NCI-H2081 (cell line): ENCODE data around the gene AKAP6.

Experiments
- DNase-seq, 2 experiments: peaks; one replicate each; lab custom pipeline; 2025; lab: John Stamatoyannopoulos, UW

AKAP6 gene

GRCh38 chr14:32710231-32710671, 381.2 kb downstream of the AKAP6 start:
- DNase-seq = no peak

DNA sequence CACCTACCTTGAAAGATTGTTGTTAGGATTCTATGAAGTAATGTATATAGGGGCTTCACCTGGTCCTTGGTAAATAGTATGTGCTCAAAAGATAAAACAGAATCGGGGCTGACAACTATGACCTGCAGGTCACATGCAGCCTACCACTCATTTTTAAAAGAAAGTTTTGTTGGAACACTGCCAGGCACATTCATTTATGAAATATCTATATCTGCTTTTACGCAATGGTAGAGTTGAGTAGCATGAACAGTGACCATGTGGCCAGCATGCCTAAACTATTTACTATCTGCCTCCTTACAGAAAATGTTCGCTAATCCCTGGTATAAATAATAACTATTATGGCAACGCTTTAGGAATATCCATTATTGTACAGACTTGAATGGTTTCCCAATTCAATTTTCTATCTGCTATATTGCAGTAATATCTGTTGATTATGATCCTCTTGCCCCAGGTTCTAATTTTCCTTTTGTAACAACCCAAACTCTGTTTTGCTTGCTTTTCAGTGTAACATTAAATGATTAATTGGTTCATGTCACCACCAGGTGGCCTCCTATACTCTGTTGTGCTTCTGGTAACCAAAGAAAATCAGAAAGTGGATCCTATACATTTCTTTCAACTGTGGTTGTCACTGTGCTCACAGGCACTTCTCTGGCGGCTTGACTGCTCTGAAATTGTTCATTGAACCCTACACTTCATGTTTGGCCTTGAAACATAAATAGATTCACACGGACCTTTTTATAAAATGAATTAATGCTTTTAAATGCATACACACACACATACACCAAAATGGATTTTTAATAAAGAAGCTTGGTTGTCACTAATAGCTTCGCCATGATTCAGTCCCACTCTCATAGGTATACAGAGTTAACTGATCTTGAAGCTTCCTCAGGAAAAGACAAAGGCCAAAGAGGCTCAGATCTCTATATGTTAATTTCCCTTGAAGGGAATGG, 381.9 kb downstream of the AKAP6 start:
- DNase-seq = peak; percentile 55 to 70

DNA sequence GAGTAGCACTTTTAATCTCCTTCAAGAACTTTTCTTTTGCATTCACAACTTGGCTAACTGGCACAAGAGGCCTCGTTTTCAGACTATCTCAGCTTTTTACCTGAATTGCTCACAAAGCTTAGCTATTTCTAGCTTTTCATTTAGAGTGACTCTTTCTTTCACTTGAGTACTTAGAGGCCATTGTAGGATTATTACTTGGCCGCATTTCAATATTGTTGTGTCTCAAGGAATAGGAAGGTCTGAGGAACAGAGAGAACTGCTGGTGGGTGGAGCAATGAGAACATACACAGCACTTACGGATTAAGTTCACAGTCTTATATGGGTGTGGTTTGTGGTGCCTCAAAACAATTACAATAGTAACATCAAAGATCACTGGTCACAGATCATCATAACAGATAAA, 384.8 kb downstream of the AKAP6 start:
- DNase-seq = no peak

DNA sequence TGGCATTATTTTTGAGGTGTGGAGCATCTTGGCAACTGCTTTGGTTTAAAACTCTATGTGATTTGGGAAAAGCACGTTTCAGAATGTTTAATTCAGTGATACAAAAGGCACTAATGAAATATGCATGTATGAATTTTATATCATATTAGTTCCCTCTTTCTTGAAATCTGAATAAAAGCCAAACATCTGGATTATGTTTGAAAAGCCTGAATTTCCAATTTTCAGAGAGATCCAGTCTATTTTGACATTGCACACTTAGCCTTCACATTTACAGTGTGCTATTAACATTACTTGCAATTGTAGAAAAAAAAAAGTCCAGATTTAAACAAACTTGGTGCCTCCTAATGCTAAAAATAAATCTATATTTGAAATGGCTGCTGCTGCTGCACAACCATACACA, 390.5 kb downstream of the AKAP6 start:
- DNase-seq = no peak

GRCh38 chr14:32720927-32721326, 391.8 kb downstream of the AKAP6 start:
- no peak for DNase-seq

- no peak for DNase-seq
Measured at GRCh38 chr14:32722631-32723183, 393.6 kb downstream of the AKAP6 start.

GRCh38 chr14:32724867-32725471, 395.9 kb downstream of the AKAP6 start:
- DNase-seq = no peak

DNA sequence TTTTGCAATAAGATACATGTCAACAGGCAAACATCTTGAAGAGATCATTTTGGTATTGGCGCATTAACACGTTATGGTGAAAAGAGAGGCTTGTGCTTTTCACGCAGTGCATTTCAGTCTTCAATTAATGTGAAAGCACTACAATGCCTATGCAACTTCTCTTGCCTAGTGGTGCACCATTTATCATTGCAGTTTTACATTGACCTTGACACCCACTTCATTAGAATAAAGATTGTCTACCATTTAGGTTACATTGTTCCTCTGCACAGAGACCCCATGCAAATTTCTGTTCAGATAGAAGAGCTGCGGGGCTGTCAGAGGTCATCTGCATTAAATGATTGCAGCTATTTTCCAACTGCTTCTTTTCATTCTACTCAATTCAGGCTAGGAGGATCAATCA, 397.4 kb downstream of the AKAP6 start:
- DNase-seq = no peak

DNA sequence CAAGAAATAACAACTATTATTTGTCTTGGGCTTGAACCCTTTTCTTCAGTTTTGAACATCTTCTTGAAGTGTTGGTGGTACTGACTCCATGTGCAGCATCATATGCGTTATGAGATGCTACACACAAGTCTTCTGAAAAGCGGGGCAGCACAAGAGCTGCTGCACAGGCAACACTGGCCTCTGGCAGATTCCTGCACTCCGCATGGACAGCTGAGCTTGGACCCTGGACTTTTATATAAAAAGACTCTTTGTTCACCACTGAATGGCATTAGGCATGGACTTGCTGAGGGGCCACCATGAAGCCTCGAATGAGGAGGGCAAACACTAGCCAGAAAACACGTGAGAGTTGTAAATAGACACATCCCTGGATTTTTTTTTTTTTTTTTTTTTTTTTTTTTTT, 398.7 kb downstream of the AKAP6 start:
- DNase-seq = no peak

DNA sequence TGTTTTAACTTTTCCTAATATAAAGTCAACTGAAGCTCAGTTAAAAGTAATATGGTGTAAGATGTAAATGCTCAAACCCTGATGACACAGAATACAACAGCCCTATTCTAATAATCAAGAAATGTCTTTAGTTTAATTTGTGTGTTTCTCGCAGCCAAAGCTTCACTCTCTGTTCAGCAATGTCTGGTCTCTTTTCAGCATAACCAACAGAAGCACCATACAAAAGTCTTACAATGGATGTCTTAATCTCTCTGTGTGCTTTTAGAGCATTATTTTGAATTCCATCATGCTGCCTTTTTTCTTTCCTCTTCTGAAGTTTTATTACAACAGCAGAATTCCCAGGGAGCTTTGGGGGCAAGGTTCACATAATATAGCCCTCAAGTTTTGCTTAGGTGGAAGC, 399.4 kb downstream of the AKAP6 start:
- DNase-seq = no peak

DNA sequence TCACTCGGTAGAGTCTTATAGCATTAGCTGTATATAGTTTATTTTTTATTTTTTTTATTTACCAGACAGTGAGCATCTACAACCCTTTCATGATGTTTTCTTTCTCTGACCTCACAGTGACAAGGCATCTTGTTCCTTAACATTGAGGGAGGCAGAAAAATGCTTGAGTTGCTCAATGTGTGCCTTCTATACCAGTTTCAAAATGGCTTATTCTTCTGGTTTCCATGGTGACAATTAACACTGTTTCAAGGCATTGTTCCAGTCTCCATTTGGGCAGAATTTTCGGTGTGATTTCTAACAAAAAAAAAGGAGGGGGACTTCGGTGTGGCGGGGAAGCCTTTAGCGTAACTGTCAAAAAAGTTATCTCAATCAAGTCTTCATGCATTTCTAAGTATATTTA, 399.9 kb downstream of the AKAP6 start:
- no peak for DNase-seq

GRCh38 chr14:32731249-32731648, 402.2 kb downstream of the AKAP6 start:
- DNase-seq = no peak

DNA sequence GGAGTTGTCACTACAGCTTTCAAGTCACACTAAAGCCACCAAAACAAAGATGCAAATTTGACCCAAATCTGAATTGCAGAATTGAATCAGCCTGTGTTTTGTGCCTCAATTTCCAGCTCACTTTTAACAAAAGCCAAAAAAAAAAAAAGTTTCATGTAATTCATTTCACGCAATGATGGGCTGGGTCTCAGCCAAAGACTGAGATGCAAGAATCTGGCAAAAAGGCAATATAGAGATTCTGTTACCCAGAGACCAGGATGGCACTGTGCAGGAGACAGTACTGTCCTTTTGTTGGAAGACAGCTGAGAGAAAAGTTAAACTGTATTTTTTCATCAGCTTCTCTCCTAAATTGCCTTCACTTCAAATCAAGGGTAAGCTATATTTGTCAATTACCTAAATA, 403.9 kb downstream of the AKAP6 start:
- no peak for DNase-seq

DNA sequence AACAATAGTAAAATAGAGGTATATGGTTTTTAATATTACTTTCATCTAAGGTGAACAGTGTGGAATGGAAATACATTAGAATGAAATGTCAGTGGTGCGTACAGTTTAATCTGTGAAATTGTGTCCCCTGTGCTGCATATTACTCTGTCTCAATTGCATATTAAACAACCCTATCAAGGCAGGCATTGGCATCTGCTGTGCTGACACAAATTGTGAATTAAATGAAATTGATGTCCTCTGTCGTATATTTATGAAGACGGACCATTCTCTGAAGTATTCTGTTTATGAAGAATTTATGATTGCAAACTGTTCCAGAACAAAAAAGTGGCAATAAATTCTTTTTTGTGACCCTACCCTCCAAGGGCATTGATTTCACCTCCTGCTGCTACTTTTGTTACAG, 405.2 kb downstream of the AKAP6 start:
- no peak for DNase-seq

GRCh38 chr14:32737621-32738020, 408.5 kb downstream of the AKAP6 start:
- DNase-seq = no peak

- no peak for DNase-seq
Measured at GRCh38 chr14:32738206-32738871, 409.2 kb downstream of the AKAP6 start.

GRCh38 chr14:32744811-32745445, 415.8 kb downstream of the AKAP6 start:
- DNase-seq = no peak

DNA sequence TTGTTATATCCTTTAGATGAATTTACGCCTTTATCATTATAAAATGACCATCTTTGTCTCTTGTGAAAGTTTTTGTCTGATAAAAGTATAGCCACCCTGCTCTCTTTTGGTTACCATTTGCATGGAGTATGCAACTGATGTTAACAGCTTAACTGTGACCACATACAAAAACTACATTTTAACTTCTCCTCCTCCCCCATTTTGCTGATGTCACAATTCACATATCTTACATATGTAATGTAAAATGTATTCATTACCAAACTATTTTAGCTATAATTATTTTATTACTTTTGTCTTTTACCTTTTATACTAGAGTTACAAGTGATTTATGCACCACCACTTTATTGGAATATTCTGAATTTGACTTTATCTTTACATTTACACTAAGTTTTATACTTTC, 425.1 kb downstream of the AKAP6 start:
- no peak for DNase-seq

DNA sequence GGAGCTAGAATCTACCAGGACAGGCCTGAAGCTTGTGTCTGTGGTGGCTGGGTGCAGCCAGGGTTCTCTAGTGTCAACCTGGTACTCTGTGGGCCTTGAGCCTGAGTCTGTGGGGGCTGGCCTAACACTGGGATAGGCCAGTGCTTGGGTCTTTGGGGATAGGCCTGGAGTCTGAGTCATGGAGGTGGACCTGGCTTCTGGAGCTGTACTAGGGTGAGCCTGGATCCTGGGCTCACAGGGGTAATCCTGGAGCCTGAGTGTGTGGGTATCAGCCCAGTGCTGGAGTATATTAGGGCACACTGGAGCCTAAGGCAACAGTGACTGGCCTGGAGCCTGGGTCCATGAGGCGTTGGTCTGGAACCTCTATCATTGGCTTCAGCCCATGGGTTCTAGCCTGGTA, 427.1 kb downstream of the AKAP6 start:
- DNase-seq = no peak

GRCh38 chr14:32756775-32757174, 427.7 kb downstream of the AKAP6 start:
- no peak for DNase-seq

- DNase-seq = no peak
Measured at GRCh38 chr14:32757568-32757967, 428.5 kb downstream of the AKAP6 start.

DNA sequence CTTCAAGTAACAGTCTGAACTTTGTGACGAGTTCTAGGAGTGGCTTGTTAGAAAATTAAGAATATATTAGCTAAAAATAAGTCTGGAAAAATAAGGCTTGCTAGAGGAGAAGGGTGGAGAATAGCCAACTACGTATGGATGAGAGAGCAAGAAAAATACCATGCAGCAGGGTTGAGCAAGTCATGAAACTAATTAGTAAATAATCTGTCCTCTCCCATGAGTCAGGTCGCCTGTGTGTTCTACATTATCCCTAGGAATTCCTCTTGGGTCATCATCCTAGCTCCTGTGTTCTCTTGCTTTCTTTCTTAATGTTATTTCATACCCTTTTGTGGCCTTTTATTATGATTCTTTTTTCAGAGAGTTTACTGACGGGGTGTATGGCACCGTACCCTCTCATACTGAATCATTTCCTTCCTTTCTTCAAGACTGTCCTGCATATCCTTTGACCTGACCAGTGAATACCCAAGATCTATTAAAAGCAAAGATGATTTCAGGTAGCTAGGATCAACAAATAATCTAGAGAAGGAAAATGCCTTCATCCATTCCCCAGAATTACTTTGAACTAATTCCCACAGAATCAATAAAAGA, 432.4 kb downstream of the AKAP6 start:
- DNase-seq = no peak
